Measurements from ENCODE around the gene FCER1A. TPM values are rescaled to one million over a fixed set of nuclear protein-coding genes. Genes with fewer than 3 reads are reported as not detected.

The FCER1A gene
- not detected for total RNA-seq

GRCh38 chr1:159302095-159302494, at the start of gene FCER1A:
TSS of gene FCER1A (plus strand) at chr1:159302336. CDS start at chr1:159302365, 29 bp downstream.
- DNase-seq (no peak), ATAC-seq (no peak)
- Mint-ChIP-seq H3K36me3 (ENCODE audit: low read depth) (no peaks in the 10 kb centered on the region), H3K27me3 (peaks cover 13% of the 10 kb centered on the region), H3K9me3 (no peaks in the 10 kb centered on the region), H3K27ac (no peak within 1 kb of the TSS), H3K4me3 (no peak within 1 kb of the TSS), H3K4me1 (ENCODE audit: low read depth) (no peaks in the 10 kb centered on the region)
- intact Hi-C loops (cut with micrococcal nuclease) = no loop called here
- TF ChIP-seq CTCF (IDR thresholded peaks at IDR 0.05) = no peak
- ChIA-PET CTCF (no interaction called here), POLR2A (no interaction called here)

DNA sequence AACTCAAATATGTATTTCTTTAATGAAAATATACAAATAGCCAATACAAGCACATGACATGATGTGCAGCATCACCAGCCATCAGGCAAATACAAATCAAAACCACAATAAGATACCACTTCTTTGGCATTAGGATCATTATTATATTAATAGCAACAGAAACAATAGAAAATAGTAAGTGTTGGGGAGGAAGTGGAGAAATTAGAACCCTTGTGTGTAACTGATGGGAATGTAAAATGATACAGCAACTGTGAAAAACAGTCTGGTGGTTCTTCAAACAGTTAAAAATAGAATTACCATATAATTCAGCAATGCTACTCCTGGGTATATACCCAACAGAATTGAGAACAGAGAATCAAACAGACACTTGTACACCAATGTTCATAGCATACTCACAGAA, 40.8 kb upstream of the FCER1A start:
- ATAC-seq (no peak), DNase-seq (no peak)
- ChIA-PET CTCF (no interaction called here), POLR2A (no interaction called here)
- TF ChIP-seq CTCF (IDR thresholded peaks at IDR 0.05) = no peak
- H3K4me1 Mint-ChIP-seq (ENCODE audit: low read depth) = peaks cover 2% of the 10 kb centered on the region
- H3K27ac Mint-ChIP-seq = no peak overlapping the region
- H3K4me3 Mint-ChIP-seq = no peak overlapping the region
- H3K9me3 Mint-ChIP-seq = peaks cover 3% of the 10 kb centered on the region
- H3K36me3 Mint-ChIP-seq (ENCODE audit: low read depth) = no peaks in the 10 kb centered on the region
- peaks cover 9% of the 10 kb centered on the region for H3K27me3 Mint-ChIP-seq
- intact Hi-C loops (cut with micrococcal nuclease) = no loop called here

- intact Hi-C loops (cut with micrococcal nuclease) = no loop called here
- DNase-seq (no peak), ATAC-seq (no peak)
- Mint-ChIP-seq H3K27ac (no peak overlapping the region), H3K9me3 (peaks cover 2% of the 10 kb centered on the region), H3K27me3 (peaks cover 9% of the 10 kb centered on the region), H3K4me3 (no peak overlapping the region), H3K4me1 (ENCODE audit: low read depth) (peaks cover 8% of the 10 kb centered on the region), H3K36me3 (ENCODE audit: low read depth) (no peaks in the 10 kb centered on the region)
- ChIA-PET POLR2A (no interaction called here), CTCF (no interaction called here)
- TF ChIP-seq CTCF (IDR thresholded peaks at IDR 0.05) = no peak
Observed at GRCh38 chr1:159261721-159262494, 40.2 kb upstream of the FCER1A start.

GRCh38 chr1:159266832-159267231, 35.3 kb upstream of the FCER1A start:
- ATAC-seq (no peak), DNase-seq (no peak)
- POLR2A ChIA-PET = no interaction called here
- H3K4me3 Mint-ChIP-seq = no peak overlapping the region
- intact Hi-C loops (cut with micrococcal nuclease) = no loop called here
- peaks cover 9% of the 10 kb centered on the region for H3K4me1 Mint-ChIP-seq (ENCODE audit: low read depth)
- TF ChIP-seq CTCF (IDR thresholded peaks at IDR 0.05) = no peak
- H3K36me3 Mint-ChIP-seq (ENCODE audit: low read depth) = no peaks in the 10 kb centered on the region
- H3K9me3 Mint-ChIP-seq = no peaks in the 10 kb centered on the region
- CTCF ChIA-PET = no interaction called here
- no peak overlapping the region for H3K27ac Mint-ChIP-seq
- H3K27me3 Mint-ChIP-seq = peaks cover 22% of the 10 kb centered on the region

DNA sequence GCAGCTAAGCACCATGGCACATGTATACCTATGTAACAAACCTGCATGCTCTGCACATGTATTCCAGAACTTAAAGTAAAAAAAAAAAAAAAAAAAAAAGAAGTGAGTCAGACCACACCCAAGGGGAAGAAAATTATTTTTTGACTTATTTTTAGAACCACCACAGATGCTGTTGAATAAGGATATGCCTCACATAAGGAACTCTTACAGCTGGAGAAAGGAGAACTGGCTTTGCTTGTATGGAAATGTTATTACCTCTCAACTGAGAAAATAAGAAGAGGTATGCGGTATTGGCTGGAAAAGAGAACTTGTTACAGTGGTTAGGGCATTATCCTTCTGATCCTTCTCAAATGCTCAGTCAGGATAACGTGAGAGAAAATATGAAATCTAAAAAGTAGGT, 27.5 kb upstream of the FCER1A start:
- TF ChIP-seq CTCF (IDR thresholded peaks at IDR 0.05) = no peak
- no peak overlapping the region for H3K27ac Mint-ChIP-seq
- intact Hi-C loops (cut with micrococcal nuclease) = no loop called here
- ChIA-PET CTCF (no interaction called here), POLR2A (no interaction called here)
- no peaks in the 10 kb centered on the region for H3K36me3 Mint-ChIP-seq (ENCODE audit: low read depth)
- DNase-seq (no peak), ATAC-seq (no peak)
- H3K4me1 Mint-ChIP-seq (ENCODE audit: low read depth) = no peaks in the 10 kb centered on the region
- no peak overlapping the region for H3K4me3 Mint-ChIP-seq
- H3K27me3 Mint-ChIP-seq = peaks cover 21% of the 10 kb centered on the region
- H3K9me3 Mint-ChIP-seq = no peaks in the 10 kb centered on the region

Data from activated CD8-positive, alpha-beta T cell treated with anti-CD3 and anti-CD28 coated beads for 36 hours (primary cell).